Upper lobe of left lung (tissue), 4 donors: ENCODE measurements around the gene ZNF101.

Source experiments
- CTCF ChIP-seq, 6 experiments: fragments of 450-650 bp in 4 of 6; fragments of 200-600 bp in 2 of 6; sonication (generic) in 2 of 6; IDR thresholded peaks; one replicate each; pipeline ENCODE4 v1.5.1; 2016 to 2019; ENCODE audit warnings: antibody characterized with exemption in 6 of 6
- POLR2A ChIP-seq, 4 donors: fragments of 450-650 bp; IDR thresholded peaks; one replicate each; pipeline ENCODE4 v1.5.1; 2016 to 2017; ENCODE audit warnings: antibody characterized with exemption in 4 of 4, mild to moderate bottlenecking in 2 of 4
- POLR2AphosphoS5 ChIP-seq, 2 donors: sonication (generic); formaldehyde crosslinking; IDR thresholded peaks; one replicate each; pipeline ENCODE4 v1.5.1; 2017; ENCODE audit warnings: antibody characterized with exemption in 2 of 2

- TF ChIP-seq POLR2A (IDR thresholded peaks at IDR 0.05), result no peak
- no peak for TF ChIP-seq POLR2AphosphoS5 (IDR thresholded peaks at IDR 0.05)
- TF ChIP-seq CTCF (IDR thresholded peaks at IDR 0.05), result no peak
Observed at GRCh38 chr19:19623383-19623782, 45.3 kb upstream of the ZNF101 start.
